Neuron (in vitro differentiated cells): ENCODE measurements around the gene PSMC6.
"Not testable (repeated sequence)": the region's sequence is repeated elsewhere in the genome, so short reads cannot be mapped to it uniquely, and the experiment has no call there.

Source experiments
- H2AFZ ChIP-seq: one replicate; pipeline ENCODE4 v1.6.1; 2013; ENCODE audit warnings: low read depth, mild to moderate bottlenecking, inconsistent platforms, low read length, moderate library complexity
- H3K27me3 ChIP-seq: one replicate; pipeline ENCODE4 v1.6.1; 2013; ENCODE audit warnings: low read length; ENCODE audit not compliant: insufficient read depth
- H3K36me3 ChIP-seq: one replicate; pipeline ENCODE4 v1.6.1; 2013; ENCODE audit warnings: low read length; ENCODE audit not compliant: insufficient read depth
- H3K4me1 ChIP-seq: one replicate; pipeline ENCODE4 v1.6.1; 2013; ENCODE audit warnings: low read length; ENCODE audit not compliant: insufficient read depth
- H3K4me3 ChIP-seq: 2 replicates; pipeline ENCODE4 v1.5.1; 2013; ENCODE audit warnings: mild to moderate bottlenecking, low read length, moderate library complexity
- H3K9me3 ChIP-seq: one replicate; pipeline ENCODE4 v1.6.1; 2013; ENCODE audit warnings: low read length

PSMC6 gene

DNA sequence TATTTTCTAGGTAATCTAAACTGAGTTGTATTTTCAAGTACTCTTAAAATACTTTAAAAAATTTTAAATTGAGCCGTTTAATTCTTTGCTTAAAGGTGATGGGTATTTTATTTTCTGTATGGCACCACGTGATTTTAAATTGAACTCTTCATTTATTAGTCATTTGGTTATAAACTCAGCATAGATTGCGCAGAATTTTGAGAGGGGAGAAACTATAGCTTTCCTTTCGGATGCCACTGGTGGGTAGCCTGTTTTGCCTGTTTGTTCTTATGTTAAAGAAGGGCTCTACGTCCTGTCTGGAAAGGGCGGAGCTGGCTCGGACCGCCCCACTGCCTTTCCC is 22.6 kb downstream of the PSMC6 start:
- Histone ChIP-seq H3K36me3 (peaks cover 43% of the 10 kb centered on the region), H3K4me3 (peak overlapping the region; percentile 35), H3K27me3 (no peaks in the 10 kb centered on the region), H3K9me3 (peaks cover 4% of the 10 kb centered on the region), H2AFZ (no peak overlapping the region), H3K4me1 (peaks cover 7% of the 10 kb centered on the region)

DNA sequence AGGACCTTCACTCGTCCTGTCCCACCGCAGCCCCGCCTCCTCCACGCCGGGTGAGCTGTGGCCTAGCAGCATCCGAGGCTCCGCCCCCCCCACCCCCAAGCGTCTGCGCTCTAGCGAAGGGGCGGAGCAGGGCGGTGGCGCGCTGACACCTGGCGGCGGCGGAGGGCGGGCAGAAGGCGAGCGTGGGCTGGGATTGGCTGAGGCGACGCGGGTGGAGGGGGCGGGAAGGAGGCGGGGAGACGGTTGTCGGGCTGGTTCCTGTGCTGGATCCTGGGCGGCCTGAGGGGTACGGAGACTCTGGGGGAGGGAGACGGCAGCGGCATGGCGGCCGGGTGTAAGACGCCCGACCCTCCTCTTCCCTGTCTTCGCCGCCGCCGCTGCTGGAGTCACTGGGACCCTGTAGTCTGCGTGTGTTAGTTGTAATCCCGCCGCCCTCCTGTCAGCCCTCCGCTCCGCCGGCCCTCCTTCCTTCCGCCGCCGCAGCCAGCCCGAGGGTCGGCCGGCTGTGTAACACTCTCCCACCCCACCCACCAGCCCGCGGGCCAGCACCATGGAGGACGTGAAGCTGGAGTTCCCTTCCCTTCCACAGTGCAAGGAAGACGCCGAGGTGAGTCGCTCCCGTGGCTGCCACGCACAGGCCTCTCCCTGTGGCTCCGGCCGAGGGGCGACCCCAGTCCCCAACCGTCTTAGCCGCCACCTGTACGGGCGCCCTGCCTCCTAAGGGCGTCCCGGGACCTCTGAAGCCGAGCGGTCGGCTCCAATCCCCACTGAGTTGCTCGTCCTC is 23.1 kb downstream of the PSMC6 start, which contains the start of gene STYX:
Gene STYX (plus strand): TSS at position 242 of the 784 bp plus-strand sequence. CDS start 309 bp downstream, at position 551.
- peaks cover 38% of the 10 kb centered on the region for H3K36me3 ChIP-seq
- H3K27me3 ChIP-seq, result no peaks in the 10 kb centered on the region
- H3K4me3 ChIP-seq, result peak within 1 kb of the TSS; percentile 82
- peaks cover 7% of the 10 kb centered on the region for H3K4me1 ChIP-seq
- peaks cover 4% of the 10 kb centered on the region for H3K9me3 ChIP-seq
- peak within 1 kb of the TSS; percentile 85 for H2AFZ ChIP-seq

DNA sequence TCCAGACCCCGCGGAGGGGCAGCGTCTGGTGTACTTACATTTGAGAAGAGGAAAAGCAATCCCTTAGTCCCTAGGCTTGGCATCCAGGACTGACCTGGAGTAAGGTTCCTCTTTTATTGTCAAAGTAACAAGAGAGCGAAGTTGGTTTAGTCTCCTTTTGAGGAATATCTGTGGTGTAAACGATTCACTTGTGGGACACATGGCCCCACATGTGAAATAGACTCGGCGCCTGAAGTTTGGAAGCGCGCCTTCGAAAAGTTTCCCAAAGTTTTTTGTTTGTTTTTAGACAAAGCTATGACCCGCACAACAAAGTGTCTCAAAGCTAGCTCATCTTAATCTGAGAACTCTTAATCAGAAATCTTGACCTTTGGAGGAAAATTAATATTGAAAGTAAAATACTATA is 23.7 kb downstream of the PSMC6 start:
- Histone ChIP-seq H3K27me3 (no peaks in the 10 kb centered on the region), H3K36me3 (peaks cover 32% of the 10 kb centered on the region), H2AFZ (peak overlapping the region; percentile 85), H3K9me3 (peaks cover 4% of the 10 kb centered on the region), H3K4me3 (peak overlapping the region; percentile 82), H3K4me1 (peaks cover 7% of the 10 kb centered on the region)

GRCh38 chr14:52733824-52734223 is 26.8 kb downstream of the PSMC6 start:
- Histone ChIP-seq H3K9me3 (peaks cover 4% of the 10 kb centered on the region), H3K36me3 (peaks cover 15% of the 10 kb centered on the region), H3K4me1 (peaks cover 7% of the 10 kb centered on the region), H3K4me3 (no peak overlapping the region), H3K27me3 (no peaks in the 10 kb centered on the region), H2AFZ (no peak overlapping the region)

DNA sequence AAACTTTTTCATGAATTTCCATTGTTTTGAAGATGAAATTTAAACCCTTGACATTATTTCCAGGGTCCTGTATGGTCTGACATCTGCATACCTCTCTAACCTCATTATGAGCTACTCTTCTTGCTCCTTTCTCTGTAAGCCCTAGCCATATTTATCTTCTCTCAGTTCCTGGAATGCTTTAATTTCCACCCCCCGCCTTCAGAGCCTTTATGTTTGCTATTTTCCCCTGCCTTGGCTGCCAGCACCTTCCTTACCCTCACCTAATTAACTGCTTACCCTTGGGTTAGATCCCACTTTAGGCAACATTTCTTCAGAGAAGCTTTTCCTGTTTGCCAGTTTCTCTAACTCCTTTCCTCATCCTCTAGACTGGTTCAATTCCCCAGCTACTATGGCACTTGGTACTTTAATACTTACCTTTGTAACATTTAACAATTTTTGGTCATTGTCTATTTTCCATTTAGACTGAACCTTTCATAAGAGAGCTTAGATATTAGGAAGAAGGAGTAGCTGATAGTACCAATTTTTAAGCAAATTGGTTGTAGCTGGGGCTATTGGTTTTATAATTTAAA is 29.0 kb downstream of the PSMC6 start:
- no peak overlapping the region for H3K4me3 ChIP-seq
- H3K4me1 ChIP-seq, result peaks cover 6% of the 10 kb centered on the region
- H3K36me3 ChIP-seq, result peaks cover 19% of the 10 kb centered on the region
- H3K27me3 ChIP-seq, result no peaks in the 10 kb centered on the region
- peaks cover 4% of the 10 kb centered on the region for H3K9me3 ChIP-seq
- no peak overlapping the region for H2AFZ ChIP-seq

GRCh38 chr14:52738409-52738808 is 31.4 kb downstream of the PSMC6 start:
- Histone ChIP-seq H3K27me3 (no peaks in the 10 kb centered on the region), H3K4me1 (no peaks in the 10 kb centered on the region)

GRCh38 chr14:52740751-52741150 is 33.8 kb downstream of the PSMC6 start:
- H3K9me3 ChIP-seq, result peaks cover 2% of the 10 kb centered on the region
- H3K36me3 ChIP-seq, result peaks cover 14% of the 10 kb centered on the region
- H3K4me3 ChIP-seq, result no peak overlapping the region
- no peaks in the 10 kb centered on the region for H3K4me1 ChIP-seq
- no peak overlapping the region for H2AFZ ChIP-seq
- no peaks in the 10 kb centered on the region for H3K27me3 ChIP-seq

More at GRCh38 chr14:52738409-52738808, 31.4 kb downstream of the PSMC6 start:
- Histone ChIP-seq H3K9me3 (peaks cover 6% of the 10 kb centered on the region), H2AFZ (no peak overlapping the region), H3K4me3 (no peak overlapping the region), H3K36me3 (peaks cover 14% of the 10 kb centered on the region)

DNA sequence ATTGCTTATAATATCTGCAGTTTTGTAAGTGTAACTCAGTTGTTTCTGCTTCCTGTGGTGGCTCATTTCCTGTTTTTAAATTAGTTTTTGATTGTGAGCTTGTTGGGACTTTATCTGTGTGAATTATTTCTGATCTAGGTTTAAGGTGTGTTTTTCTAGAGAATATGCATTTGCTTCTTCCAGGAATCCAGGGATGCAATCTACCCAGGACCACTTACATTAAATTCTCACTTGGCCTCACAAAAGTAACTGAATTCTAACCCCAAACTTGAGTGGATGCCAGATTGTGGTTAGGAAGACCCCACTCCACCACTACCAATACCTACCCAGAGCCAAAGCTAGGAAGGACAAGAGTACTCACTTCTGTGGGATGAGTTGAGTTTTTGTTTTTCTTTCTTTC is 34.9 kb downstream of the PSMC6 start:
- H3K4me3 ChIP-seq, result no peak overlapping the region
- H2AFZ ChIP-seq, result no peak overlapping the region
- H3K4me1 ChIP-seq, result no peaks in the 10 kb centered on the region
- H3K9me3 ChIP-seq, result peaks cover 2% of the 10 kb centered on the region
- H3K27me3 ChIP-seq, result no peaks in the 10 kb centered on the region
- H3K36me3 ChIP-seq, result peaks cover 19% of the 10 kb centered on the region

GRCh38 chr14:52748647-52749292 is 41.8 kb downstream of the PSMC6 start:
- Histone ChIP-seq H3K4me3 (no peak overlapping the region), H3K4me1 (no peaks in the 10 kb centered on the region), H3K9me3 (no peaks in the 10 kb centered on the region)

DNA sequence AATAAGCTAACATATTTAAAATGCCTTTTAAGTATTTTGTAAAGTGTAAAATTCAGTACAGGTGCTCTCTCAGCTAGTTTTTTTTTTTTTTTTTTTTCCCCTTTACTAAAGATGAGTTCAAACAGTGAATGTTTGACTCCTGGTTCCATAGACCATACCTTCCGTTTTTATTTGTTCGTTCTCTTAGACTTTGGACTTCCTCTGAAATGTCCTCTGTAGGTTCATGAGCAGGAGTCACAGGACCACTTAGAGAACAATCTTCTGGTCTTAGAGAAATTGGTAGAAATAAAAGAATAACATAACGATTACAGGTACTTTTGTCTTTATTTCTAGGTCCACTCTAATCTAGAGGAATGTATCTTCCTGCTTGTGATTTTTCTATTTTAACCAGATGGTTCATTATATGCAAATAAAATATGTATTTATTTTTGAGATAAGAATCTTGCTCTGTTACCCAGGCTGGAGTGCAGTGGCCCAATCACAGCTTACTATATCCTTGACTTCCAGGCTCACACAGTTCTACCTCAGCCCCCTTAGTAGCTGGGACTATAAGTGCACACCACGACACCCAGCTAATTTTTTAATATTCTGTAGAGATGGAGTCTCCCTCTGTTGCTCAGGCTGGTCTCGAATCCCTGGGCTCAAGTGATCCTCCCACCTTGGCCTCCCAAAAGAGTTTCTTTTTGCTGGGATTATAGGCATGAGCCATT is 48.8 kb downstream of the PSMC6 start:
- Histone ChIP-seq H3K4me3 (no peak overlapping the region), H3K36me3 (peaks cover 27% of the 10 kb centered on the region), H2AFZ (no peak overlapping the region), H3K4me1 (no peaks in the 10 kb centered on the region), H3K27me3 (no peaks in the 10 kb centered on the region), H3K9me3 (no peaks in the 10 kb centered on the region)

More at GRCh38 chr14:52748647-52749292, 41.8 kb downstream of the PSMC6 start:
- H3K36me3 ChIP-seq, result peaks cover 35% of the 10 kb centered on the region
- no peaks in the 10 kb centered on the region for H3K27me3 ChIP-seq
- no peak overlapping the region for H2AFZ ChIP-seq

GRCh38 chr14:52759145-52759544 is 52.1 kb downstream of the PSMC6 start:
- H2AFZ ChIP-seq, result no peak overlapping the region
- no peaks in the 10 kb centered on the region for H3K27me3 ChIP-seq
- H3K4me3 ChIP-seq, result no peak overlapping the region
- H3K9me3 ChIP-seq, result no peaks in the 10 kb centered on the region
- H3K4me1 ChIP-seq, result no peaks in the 10 kb centered on the region
- peaks cover 30% of the 10 kb centered on the region for H3K36me3 ChIP-seq

- not testable (repeated sequence) for H3K27me3 ChIP-seq, H2AFZ ChIP-seq, H3K4me1 ChIP-seq, H3K4me3 ChIP-seq, H3K9me3 ChIP-seq
- H3K36me3 ChIP-seq, result peaks cover 29% of the 10 kb centered on the region
Measured at GRCh38 chr14:52762923-52763322, 55.9 kb downstream of the PSMC6 start.
